ENCODE measurements around the gene ZNF442.

- TF ChIP-seq POLR2A (IDR thresholded peaks at IDR 0.05): no peak
- TF ChIP-seq CTCF (IDR thresholded peaks at IDR 0.05): no peak
Observed at GRCh38 chr19:12364391-12365235, 870 bp downstream of the ZNF442 start.
